ENCODE measurements around the gene PRKCE.

Gene PRKCE

GRCh38 chr2:45895241-45895861, 243.9 kb downstream of the PRKCE start:
- no peak for DNase-seq (ENCODE audit: low spot score)

GRCh38 chr2:45896311-45896710, 244.8 kb downstream of the PRKCE start:
- no peaks in the 10 kb centered on the region for H3K36me3 Mint-ChIP-seq (ENCODE audit: low read depth)
- DNase-seq (ENCODE audit: low spot score), result no peak
- no peaks in the 10 kb centered on the region for H3K9me3 Mint-ChIP-seq
- H3K27me3 Mint-ChIP-seq (ENCODE audit: low read depth), result no peaks in the 10 kb centered on the region
- no peak overlapping the region for H3K27ac Mint-ChIP-seq
- H3K4me1 Mint-ChIP-seq (ENCODE audit: low read depth), result peaks cover 20% of the 10 kb centered on the region
- H3K4me3 Mint-ChIP-seq, result no peak overlapping the region

More at GRCh38 chr2:45895241-45895861, 243.9 kb downstream of the PRKCE start:
- no peak overlapping the region for H3K4me3 Mint-ChIP-seq
- no peaks in the 10 kb centered on the region for H3K9me3 Mint-ChIP-seq
- H3K27me3 Mint-ChIP-seq (ENCODE audit: low read depth), result no peaks in the 10 kb centered on the region
- no peak overlapping the region for H3K27ac Mint-ChIP-seq
- H3K36me3 Mint-ChIP-seq (ENCODE audit: low read depth), result no peaks in the 10 kb centered on the region
- H3K4me1 Mint-ChIP-seq (ENCODE audit: low read depth), result peaks cover 27% of the 10 kb centered on the region

DNA sequence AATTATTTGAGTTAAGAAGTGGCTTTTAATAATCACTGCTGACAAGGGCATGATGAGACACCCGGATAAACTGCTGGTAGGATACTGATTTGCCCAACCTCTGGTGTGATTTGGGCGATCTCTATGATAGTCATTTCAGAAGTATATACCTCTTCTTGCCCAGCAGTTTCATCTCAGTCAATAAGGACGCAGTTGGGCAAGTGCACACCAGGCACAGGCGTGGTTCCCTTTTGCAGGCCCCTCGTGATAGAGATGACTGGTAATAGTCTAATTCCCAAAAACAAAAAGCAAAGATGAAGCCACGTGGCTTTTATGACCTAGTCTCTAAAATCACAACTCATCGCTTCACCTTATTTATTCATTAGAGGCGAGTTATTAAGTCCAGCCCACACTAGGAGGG, 246.4 kb downstream of the PRKCE start:
- H3K27ac Mint-ChIP-seq, result no peak overlapping the region
- H3K4me3 Mint-ChIP-seq, result no peak overlapping the region
- peaks cover 3% of the 10 kb centered on the region for H3K36me3 Mint-ChIP-seq (ENCODE audit: low read depth)
- DNase-seq (ENCODE audit: low spot score), result no peak
- no peaks in the 10 kb centered on the region for H3K27me3 Mint-ChIP-seq (ENCODE audit: low read depth)
- H3K4me1 Mint-ChIP-seq (ENCODE audit: low read depth), result peaks cover 10% of the 10 kb centered on the region
- H3K9me3 Mint-ChIP-seq, result no peaks in the 10 kb centered on the region

DNA sequence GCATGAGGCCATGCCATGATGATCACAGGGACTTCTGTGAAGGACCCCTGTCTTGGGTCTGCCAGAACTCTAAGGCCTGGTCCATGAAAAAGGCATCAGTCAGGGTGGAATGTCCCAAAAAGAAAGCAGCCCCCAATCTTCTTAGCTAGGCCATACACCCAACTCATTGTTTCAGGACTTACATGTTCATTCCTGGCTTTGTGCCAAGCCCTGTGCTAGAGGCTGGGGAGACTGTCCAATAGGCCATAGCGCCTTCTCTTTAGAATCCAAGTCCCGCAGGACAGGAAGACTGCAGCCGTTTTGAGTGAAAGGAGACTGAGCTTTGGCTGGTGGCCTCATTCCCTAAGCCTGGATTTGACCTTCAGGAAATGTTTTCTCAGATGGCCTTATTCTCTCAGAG, 247.3 kb downstream of the PRKCE start:
- Mint-ChIP-seq H3K4me1 (ENCODE audit: low read depth) (peaks cover 7% of the 10 kb centered on the region), H3K4me3 (no peak overlapping the region), H3K27me3 (ENCODE audit: low read depth) (no peaks in the 10 kb centered on the region), H3K27ac (no peak overlapping the region), H3K36me3 (ENCODE audit: low read depth) (peaks cover 3% of the 10 kb centered on the region), H3K9me3 (no peaks in the 10 kb centered on the region)
- DNase-seq (ENCODE audit: low spot score), result no peak

- DNase-seq (ENCODE audit: low spot score), result no peak
- peaks cover 12% of the 10 kb centered on the region for H3K4me1 Mint-ChIP-seq (ENCODE audit: low read depth)
- no peaks in the 10 kb centered on the region for H3K9me3 Mint-ChIP-seq
- H3K4me3 Mint-ChIP-seq, result no peak overlapping the region
- no peaks in the 10 kb centered on the region for H3K27me3 Mint-ChIP-seq (ENCODE audit: low read depth)
- H3K36me3 Mint-ChIP-seq (ENCODE audit: low read depth), result peaks cover 3% of the 10 kb centered on the region
- H3K27ac Mint-ChIP-seq, result no peak overlapping the region
Observed at GRCh38 chr2:45899926-45900325, 248.5 kb downstream of the PRKCE start.

GRCh38 chr2:45901468-45902032, 250.1 kb downstream of the PRKCE start:
- Mint-ChIP-seq H3K36me3 (ENCODE audit: low read depth) (peaks cover 3% of the 10 kb centered on the region), H3K4me3 (no peak overlapping the region), H3K4me1 (ENCODE audit: low read depth) (peaks cover 9% of the 10 kb centered on the region), H3K9me3 (no peaks in the 10 kb centered on the region), H3K27ac (no peak overlapping the region), H3K27me3 (ENCODE audit: low read depth) (no peaks in the 10 kb centered on the region)
- DNase-seq (ENCODE audit: low spot score), result no peak

- H3K4me1 Mint-ChIP-seq (ENCODE audit: low read depth), result peaks cover 9% of the 10 kb centered on the region
- DNase-seq (ENCODE audit: low spot score), result no peak
- H3K36me3 Mint-ChIP-seq (ENCODE audit: low read depth), result peaks cover 3% of the 10 kb centered on the region
- H3K27ac Mint-ChIP-seq, result no peak overlapping the region
- no peaks in the 10 kb centered on the region for H3K9me3 Mint-ChIP-seq
- no peaks in the 10 kb centered on the region for H3K27me3 Mint-ChIP-seq (ENCODE audit: low read depth)
- no peak overlapping the region for H3K4me3 Mint-ChIP-seq
Observed at GRCh38 chr2:45902380-45902779, 250.9 kb downstream of the PRKCE start.

DNA sequence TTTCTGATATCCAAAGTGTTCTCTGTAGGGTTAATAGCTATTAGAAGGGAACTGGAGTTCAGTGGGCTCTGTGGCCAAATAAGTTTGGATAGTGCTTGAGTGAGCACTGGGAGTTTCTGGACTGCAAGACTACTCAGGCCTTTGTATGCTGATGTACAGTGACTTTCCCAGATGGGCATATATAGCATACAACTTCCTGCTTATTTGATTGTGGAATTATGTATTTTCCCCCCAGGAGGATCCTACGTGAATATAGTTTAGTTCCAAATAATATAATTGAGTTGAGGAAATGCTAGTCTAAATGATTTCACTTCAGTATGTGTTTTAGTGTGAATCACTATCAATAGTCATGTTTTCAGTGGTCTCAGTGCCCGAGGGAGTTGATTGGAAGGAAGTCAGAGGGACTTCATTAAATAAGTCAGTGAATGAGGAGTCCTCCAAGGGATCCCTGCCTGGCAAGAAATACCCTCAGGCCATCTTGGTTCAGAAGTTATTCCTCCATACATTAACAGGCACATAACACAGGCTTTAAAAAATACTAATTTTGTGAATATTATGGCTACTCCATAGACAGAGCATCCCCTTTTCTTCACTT, 251.4 kb downstream of the PRKCE start:
- H3K4me1 Mint-ChIP-seq (ENCODE audit: low read depth), result peaks cover 5% of the 10 kb centered on the region
- no peaks in the 10 kb centered on the region for H3K9me3 Mint-ChIP-seq
- no peak overlapping the region for H3K27ac Mint-ChIP-seq
- DNase-seq (ENCODE audit: low spot score), result no peak
- peaks cover 3% of the 10 kb centered on the region for H3K36me3 Mint-ChIP-seq (ENCODE audit: low read depth)
- H3K4me3 Mint-ChIP-seq, result no peak overlapping the region
- H3K27me3 Mint-ChIP-seq (ENCODE audit: low read depth), result no peaks in the 10 kb centered on the region

GRCh38 chr2:45904267-45904945, 252.9 kb downstream of the PRKCE start:
- Mint-ChIP-seq H3K9me3 (no peaks in the 10 kb centered on the region), H3K36me3 (ENCODE audit: low read depth) (peaks cover 3% of the 10 kb centered on the region), H3K27me3 (ENCODE audit: low read depth) (no peaks in the 10 kb centered on the region), H3K4me3 (peak overlapping the region; percentile 8), H3K27ac (peak overlapping the region; percentile 86), H3K4me1 (ENCODE audit: low read depth) (peaks cover 5% of the 10 kb centered on the region)
- DNase-seq (ENCODE audit: low spot score), result peak; percentile 37

DNA sequence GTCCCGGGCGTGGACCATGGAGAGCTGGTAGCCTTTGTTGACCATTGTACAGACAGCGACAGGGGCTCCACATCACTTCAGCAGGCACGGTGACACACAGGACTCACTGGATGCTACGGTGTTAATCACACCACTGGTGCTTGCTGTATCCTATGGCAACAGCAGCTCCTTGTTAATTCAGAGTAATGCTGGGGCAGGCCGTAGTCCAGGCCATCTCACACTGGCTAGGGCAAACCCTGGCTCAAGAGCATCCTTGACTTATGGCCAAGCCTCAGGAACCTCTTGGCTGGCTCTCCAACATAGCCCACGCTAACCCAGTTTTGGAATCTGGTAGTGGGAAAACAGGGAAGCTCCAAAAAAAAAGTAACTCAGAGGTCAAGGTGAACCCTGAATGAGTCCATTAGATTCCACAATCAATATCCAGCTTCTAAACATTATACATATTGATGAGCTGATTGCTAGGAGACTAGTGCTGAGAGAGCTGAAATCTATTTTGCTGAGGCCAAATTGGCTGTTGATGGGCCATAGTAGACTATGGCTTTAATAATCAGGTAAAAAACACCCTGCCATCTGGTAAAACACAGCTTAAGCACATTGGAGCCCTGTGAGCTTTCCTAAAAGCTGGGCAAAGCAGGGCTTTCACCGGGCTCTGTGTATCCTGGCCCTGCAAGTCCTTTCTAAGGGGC, 253.6 kb downstream of the PRKCE start:
- Mint-ChIP-seq H3K27ac (no peak overlapping the region), H3K9me3 (no peaks in the 10 kb centered on the region), H3K27me3 (ENCODE audit: low read depth) (no peaks in the 10 kb centered on the region), H3K4me1 (ENCODE audit: low read depth) (peaks cover 5% of the 10 kb centered on the region), H3K36me3 (ENCODE audit: low read depth) (peaks cover 3% of the 10 kb centered on the region), H3K4me3 (no peak overlapping the region)
- DNase-seq (ENCODE audit: low spot score), result no peak

DNA sequence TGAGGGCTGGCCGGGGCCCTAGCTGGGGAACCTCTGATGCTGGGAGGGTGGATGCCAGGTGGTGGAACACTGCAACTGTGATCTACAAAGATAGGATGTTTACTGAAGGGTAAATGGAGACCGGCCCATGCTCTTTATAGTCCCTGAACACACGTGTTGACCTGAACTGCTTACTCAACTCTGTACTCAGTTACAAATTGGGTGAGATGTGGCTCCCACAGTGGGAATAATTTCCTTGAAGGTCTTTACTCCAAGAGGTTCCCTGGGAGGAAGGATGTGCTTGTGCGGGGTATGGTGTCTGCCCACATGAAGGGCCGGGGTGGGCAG, 254.1 kb downstream of the PRKCE start:
- Mint-ChIP-seq H3K27ac (no peak overlapping the region), H3K9me3 (no peaks in the 10 kb centered on the region), H3K4me1 (ENCODE audit: low read depth) (peaks cover 5% of the 10 kb centered on the region), H3K27me3 (ENCODE audit: low read depth) (no peaks in the 10 kb centered on the region), H3K4me3 (no peak overlapping the region), H3K36me3 (ENCODE audit: low read depth) (peaks cover 3% of the 10 kb centered on the region)
- no peak for DNase-seq (ENCODE audit: low spot score)

- Mint-ChIP-seq H3K36me3 (ENCODE audit: low read depth) (no peaks in the 10 kb centered on the region), H3K4me3 (no peak overlapping the region), H3K4me1 (ENCODE audit: low read depth) (peaks cover 5% of the 10 kb centered on the region), H3K27me3 (ENCODE audit: low read depth) (no peaks in the 10 kb centered on the region), H3K9me3 (no peaks in the 10 kb centered on the region), H3K27ac (no peak overlapping the region)
- no peak for DNase-seq (ENCODE audit: low spot score)
Observed at GRCh38 chr2:45907592-45907991, 256.1 kb downstream of the PRKCE start.

DNA sequence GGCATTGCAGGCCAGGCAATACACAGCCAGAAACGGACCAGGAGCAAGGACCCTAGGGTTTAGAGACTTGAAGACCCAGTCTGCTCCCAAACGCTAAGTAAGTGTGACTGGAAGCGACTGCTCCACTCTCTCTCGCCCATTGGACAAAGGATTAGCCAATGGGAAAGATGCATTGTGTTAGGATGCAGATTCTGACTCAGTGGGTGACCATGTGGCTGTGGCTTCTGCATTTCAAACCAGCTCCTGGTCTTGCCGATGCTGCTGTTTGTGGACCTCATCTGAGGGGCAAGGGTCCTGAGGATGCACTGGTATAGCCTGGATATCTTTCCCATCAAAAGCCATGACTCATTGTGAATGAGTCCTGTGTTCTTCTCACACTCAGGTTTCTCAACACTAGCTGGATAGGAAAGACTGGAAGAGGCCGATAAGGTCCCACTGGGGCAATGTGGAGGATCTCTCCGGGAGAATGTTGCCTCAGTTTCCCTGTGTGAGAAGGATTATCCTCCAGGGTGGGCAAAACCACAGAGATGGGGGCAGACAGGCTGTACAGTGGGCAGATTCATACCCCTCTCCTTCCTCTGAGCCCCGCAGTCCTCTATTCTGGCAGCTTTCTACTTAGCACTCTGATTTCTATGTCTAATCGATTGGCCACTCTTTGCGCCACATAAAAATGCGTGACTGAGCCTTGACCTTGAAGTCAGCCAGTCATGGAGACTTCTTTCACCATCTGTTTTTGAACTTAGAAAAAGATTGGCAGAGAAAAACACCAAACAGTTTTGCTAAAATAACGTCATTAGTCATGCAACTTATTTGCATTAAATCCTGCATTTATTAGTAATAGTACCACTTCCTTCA, 257.1 kb downstream of the PRKCE start:
- Mint-ChIP-seq H3K27me3 (ENCODE audit: low read depth) (no peaks in the 10 kb centered on the region), H3K9me3 (no peaks in the 10 kb centered on the region), H3K4me3 (no peak overlapping the region)

More for the DNA sequence above, 257.1 kb downstream of the PRKCE start:
- no peaks in the 10 kb centered on the region for H3K36me3 Mint-ChIP-seq (ENCODE audit: low read depth)
- peaks cover 5% of the 10 kb centered on the region for H3K4me1 Mint-ChIP-seq (ENCODE audit: low read depth)
- DNase-seq (ENCODE audit: low spot score), result no peak
- no peak overlapping the region for H3K27ac Mint-ChIP-seq
